ENCODE data around the gene QSOX1. TPM values are rescaled to one million over a fixed set of nuclear protein-coding genes. Genes with fewer than 3 reads are reported as not detected.

The QSOX1 gene
- total RNA-seq, 4 donors from 2014 or later: 65.9 to 124 (median 93.7) TPM

DNA sequence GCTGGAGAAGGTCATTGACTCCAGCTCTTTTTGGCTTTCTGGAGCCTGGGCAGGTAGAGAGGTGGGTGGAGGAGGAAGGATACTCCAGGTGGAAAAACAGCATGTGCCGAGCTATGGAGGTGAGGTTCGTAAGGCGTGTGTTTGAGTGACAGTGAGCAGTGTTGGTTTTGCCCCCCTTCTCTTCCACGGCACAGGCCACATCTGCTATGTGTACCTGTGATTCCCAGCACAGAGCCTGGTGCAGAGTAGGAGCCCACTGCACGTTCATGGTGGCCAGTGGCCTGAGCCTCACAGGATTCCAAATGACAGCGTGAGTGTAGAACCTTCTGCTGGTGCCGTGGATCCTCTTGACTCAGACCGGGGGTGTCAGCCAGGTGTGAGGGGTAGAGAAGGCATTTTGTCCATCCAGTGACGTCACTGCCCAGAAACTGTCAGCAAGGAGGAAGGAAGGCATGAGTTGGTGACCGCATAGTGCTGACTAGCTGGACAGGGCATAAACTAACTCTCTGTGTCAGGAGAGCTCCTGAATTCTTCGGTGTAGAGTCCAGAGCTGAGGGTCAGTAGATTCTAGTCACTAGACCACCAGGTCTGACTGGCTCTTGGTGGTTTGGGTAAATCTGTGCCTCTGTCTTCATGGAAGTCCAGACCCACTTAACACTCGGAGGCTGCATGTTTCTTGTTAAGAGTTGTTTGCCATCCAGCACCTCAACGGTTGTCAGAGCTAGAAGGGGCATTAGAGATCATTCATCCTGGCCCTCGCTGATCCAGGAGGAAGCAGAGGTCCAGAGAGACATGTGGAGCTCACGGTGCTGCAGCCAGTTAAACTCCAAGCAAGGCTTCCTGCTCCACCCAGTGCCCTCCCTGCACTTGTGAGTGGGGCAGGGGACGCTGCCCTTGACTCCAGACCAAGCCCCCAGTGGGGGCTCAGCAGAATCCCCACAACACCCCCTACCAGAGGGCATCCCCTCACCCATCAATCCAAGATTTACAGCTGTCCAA is 3.8 kb downstream of the QSOX1 start:
- intact Hi-C loops (cut with DNase I; ENCODE audit: low total_unique reads) (no loop called here), in situ Hi-C loops (cut with MboI; ENCODE audit: low sequenced_read_pairs in 4 of 4) (loop anchor here in 1 of 4 donors (25.0 kb wide), 1 partner anchor 271 kb away; the partner anchor contains the start of genes TOR1AIP1 and TOR1AIP2)
- peak overlapping the region in 1 of 4 donors; percentile 39 for H3K27ac ChIP-seq
- no peak overlapping the region for H3K4me3 ChIP-seq
- TF ChIP-seq, protein P1, sequence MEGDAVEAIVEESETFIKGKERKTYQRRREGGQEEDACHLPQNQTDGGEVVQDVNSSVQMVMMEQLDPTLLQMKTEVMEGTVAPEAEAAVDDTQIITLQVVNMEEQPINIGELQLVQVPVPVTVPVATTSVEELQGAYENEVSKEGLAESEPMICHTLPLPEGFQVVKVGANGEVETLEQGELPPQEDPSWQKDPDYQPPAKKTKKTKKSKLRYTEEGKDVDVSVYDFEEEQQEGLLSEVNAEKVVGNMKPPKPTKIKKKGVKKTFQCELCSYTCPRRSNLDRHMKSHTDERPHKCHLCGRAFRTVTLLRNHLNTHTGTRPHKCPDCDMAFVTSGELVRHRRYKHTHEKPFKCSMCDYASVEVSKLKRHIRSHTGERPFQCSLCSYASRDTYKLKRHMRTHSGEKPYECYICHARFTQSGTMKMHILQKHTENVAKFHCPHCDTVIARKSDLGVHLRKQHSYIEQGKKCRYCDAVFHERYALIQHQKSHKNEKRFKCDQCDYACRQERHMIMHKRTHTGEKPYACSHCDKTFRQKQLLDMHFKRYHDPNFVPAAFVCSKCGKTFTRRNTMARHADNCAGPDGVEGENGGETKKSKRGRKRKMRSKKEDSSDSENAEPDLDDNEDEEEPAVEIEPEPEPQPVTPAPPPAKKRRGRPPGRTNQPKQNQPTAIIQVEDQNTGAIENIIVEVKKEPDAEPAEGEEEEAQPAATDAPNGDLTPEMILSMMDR (IDR thresholded peaks at IDR 0.05 in 4 of 5, conservative IDR thresholded peaks at IDR 0.05 in 1 of 5): no peak
- no peak for TF ChIP-seq POLR2A (IDR thresholded peaks at IDR 0.05)
- peaks cover 29 to 33% of the 10 kb centered on the region in 2 donors for H3K4me1 ChIP-seq
- H3K36me3 ChIP-seq: no peaks in the 10 kb centered on the region
- ATAC-seq (no peak), DNase-seq (no peak)
- H3K9me3 ChIP-seq: no peaks in the 10 kb centered on the region
- no peaks in the 10 kb centered on the region for H3K27me3 ChIP-seq

GRCh38 chr1:180160357-180160756 is 5.7 kb downstream of the QSOX1 start:
- peaks cover 35% of the 10 kb centered on the region in 2 donors for H3K4me1 ChIP-seq
- TF ChIP-seq, protein P1 (IDR thresholded peaks at IDR 0.05 in 4 of 5, conservative IDR thresholded peaks at IDR 0.05 in 1 of 5): no peak
- no peak for TF ChIP-seq POLR2A (IDR thresholded peaks at IDR 0.05)

DNA sequence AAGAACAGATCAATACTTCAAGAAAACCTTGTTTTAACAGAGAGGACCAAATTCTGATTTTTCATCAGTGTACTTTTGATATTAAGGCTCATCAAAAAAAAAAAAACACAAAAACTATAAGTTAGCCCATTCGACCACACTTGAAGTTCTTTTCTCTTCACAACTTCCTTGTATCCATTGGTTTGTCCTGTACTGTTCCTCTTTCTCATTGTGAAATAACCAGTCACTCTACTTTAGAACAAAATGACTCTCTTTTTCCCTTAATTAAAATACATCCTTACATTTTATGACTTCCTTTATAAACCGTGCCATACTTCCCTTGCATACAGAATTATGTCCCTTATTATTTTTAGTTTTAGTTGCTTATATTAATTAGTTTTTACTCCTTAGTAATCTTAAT is 8.4 kb downstream of the QSOX1 start:
- no peak overlapping the region for H3K27ac ChIP-seq
- ATAC-seq (no peak), DNase-seq (no peak)
- H3K4me1 ChIP-seq: peaks cover 33 to 34% of the 10 kb centered on the region in 2 donors
- H3K9me3 ChIP-seq: no peaks in the 10 kb centered on the region
- no peaks in the 10 kb centered on the region for H3K36me3 ChIP-seq
- no peak for TF ChIP-seq POLR2A (IDR thresholded peaks at IDR 0.05)
- TF ChIP-seq, protein P1 (IDR thresholded peaks at IDR 0.05 in 4 of 5, conservative IDR thresholded peaks at IDR 0.05 in 1 of 5): no peak
- in situ Hi-C loops (cut with MboI; ENCODE audit: low sequenced_read_pairs in 4 of 4): loop anchor here in 2 of 4 donors (10.0 to 25.0 kb wide), 2 partner anchors 276 to 288 kb away; partner anchors contain the start of genes TOR1AIP2 (in 2 of the 2) and TOR1AIP1 (in 1 of the 2)
- no peak overlapping the region for H3K4me3 ChIP-seq
- no peaks in the 10 kb centered on the region for H3K27me3 ChIP-seq
- intact Hi-C loops (cut with DNase I; ENCODE audit: low total_unique reads): no loop called here

More at GRCh38 chr1:180160357-180160756, 5.7 kb downstream of the QSOX1 start:
- H3K4me3 ChIP-seq: no peak overlapping the region
- no peaks in the 10 kb centered on the region for H3K27me3 ChIP-seq
- DNase-seq: no peak
- no peak overlapping the region for H3K27ac ChIP-seq
- intact Hi-C loops (cut with DNase I; ENCODE audit: low total_unique reads): no loop called here
- in situ Hi-C loops (cut with MboI; ENCODE audit: low sequenced_read_pairs in 4 of 4): loop anchor here in 2 of 4 donors (10.0 to 25.0 kb wide), 2 partner anchors 273 to 286 kb away; partner anchors contain the start of genes TOR1AIP2 (in 2 of the 2) and TOR1AIP1 (in 1 of the 2)
- H3K36me3 ChIP-seq: no peaks in the 10 kb centered on the region
- no peak for ATAC-seq
- H3K9me3 ChIP-seq: no peaks in the 10 kb centered on the region

- peak in 1 of 2 donors; percentile 30 for DNase-seq
- Histone ChIP-seq H3K9me3 (no peaks in the 10 kb centered on the region), H3K36me3 (no peaks in the 10 kb centered on the region), H3K4me1 (peaks cover 48 to 51% of the 10 kb centered on the region in 2 donors), H3K27me3 (no peaks in the 10 kb centered on the region), H3K27ac (peak overlapping the region; percentile 89 to 97 (median 96)), H3K4me3 (no peak overlapping the region)
- TF ChIP-seq, protein P1 (IDR thresholded peaks at IDR 0.05 in 4 of 5, conservative IDR thresholded peaks at IDR 0.05 in 1 of 5): no peak
- TF ChIP-seq POLR2A (IDR thresholded peaks at IDR 0.05): no peak
- ATAC-seq: no peak
- in situ Hi-C loops (cut with MboI; ENCODE audit: low sequenced_read_pairs in 4 of 4): loop anchor here in 2 of 4 donors (10.0 to 25.0 kb wide), 2 partner anchors 278 to 290 kb away; partner anchors contain the start of genes TOR1AIP2 (in 2 of the 2) and TOR1AIP1 (in 1 of the 2)
- intact Hi-C loops (cut with DNase I; ENCODE audit: low total_unique reads): loop anchor here (5.0 kb wide), 2 partner anchors 208 to 1628 kb away; no protein-coding TSS in a partner anchor
Observed at GRCh38 chr1:180165096-180165495, 10.4 kb downstream of the QSOX1 start.
